Stimulated activated CD4-positive, alpha-beta T cell treated with anti-CD3 and anti-CD28 coated beads, Interleukin-4, amount 100 ng/mL, for 24 hours (primary cell): Measurements from ENCODE around the gene NAV2.
"Not testable (repeated sequence)": the region's sequence is repeated elsewhere in the genome, so short reads cannot be mapped to it uniquely, and the experiment has no call there.

Experiments used
- DNase-seq: peaks from one replicate; pipeline ENCODE4 v3.0.0-alpha.2; 2020

Gene NAV2

GRCh38 chr11:19985111-19985510 lies 272.5 kb downstream of the NAV2 start:
- no peak for DNase-seq

- no peak for DNase-seq
These were observed 274.7 kb downstream of the NAV2 start for GRCh38 chr11:19987331-19987801.

- DNase-seq = no peak
These were observed 276.0 kb downstream of the NAV2 start for GRCh38 chr11:19988598-19988997.

GRCh38 chr11:19989191-19989590 lies 276.6 kb downstream of the NAV2 start:
- DNase-seq = no peak

- no peak for DNase-seq
These were observed 279.5 kb downstream of the NAV2 start for GRCh38 chr11:19992162-19992561.

- DNase-seq = no peak
These were observed 280.4 kb downstream of the NAV2 start for GRCh38 chr11:19992998-19993397.

GRCh38 chr11:19994672-19995071 lies 282.0 kb downstream of the NAV2 start:
- no peak for DNase-seq

GRCh38 chr11:19995145-19995544 lies 282.5 kb downstream of the NAV2 start:
- DNase-seq = no peak

GRCh38 chr11:19996571-19996970 lies 283.9 kb downstream of the NAV2 start:
- no peak for DNase-seq

- DNase-seq = no peak
These were observed 287.3 kb downstream of the NAV2 start for GRCh38 chr11:20000022-20000350.

- no peak for DNase-seq
These were observed 287.9 kb downstream of the NAV2 start for GRCh38 chr11:20000351-20001134.

GRCh38 chr11:20002312-20003216 lies 289.9 kb downstream of the NAV2 start:
- DNase-seq = no peak

GRCh38 chr11:20003351-20003750 lies 290.7 kb downstream of the NAV2 start:
- DNase-seq = no peak

GRCh38 chr11:20004866-20005265 lies 292.2 kb downstream of the NAV2 start:
- no peak for DNase-seq

- no peak for DNase-seq
These were observed 293.1 kb downstream of the NAV2 start for GRCh38 chr11:20005747-20006146.

- DNase-seq = not testable (repeated sequence)
These were observed 294.0 kb downstream of the NAV2 start for GRCh38 chr11:20006618-20007017.

GRCh38 chr11:20007386-20007785 lies 294.7 kb downstream of the NAV2 start:
- no peak for DNase-seq

- DNase-seq = no peak
These were observed 295.7 kb downstream of the NAV2 start for GRCh38 chr11:20008190-20008870.

- DNase-seq = no peak
These were observed 296.4 kb downstream of the NAV2 start for GRCh38 chr11:20008871-20009644.

GRCh38 chr11:20010156-20010850 lies 297.7 kb downstream of the NAV2 start:
- DNase-seq = no peak

GRCh38 chr11:20010851-20011225 lies 298.2 kb downstream of the NAV2 start:
- no peak for DNase-seq
